CD4-positive, CD25-positive, alpha-beta regulatory T cell (primary cell): Measurements from ENCODE around the gene SH2D2A. TPM values are rescaled to one million over a fixed set of nuclear protein-coding genes. Genes with fewer than 3 reads are reported as not detected.

Experiments
- ATAC-seq, 2 donors: fragments of 150-1000 bp; cut with Tn5 transposase; one replicate each; pipeline ENCODE4 v1.10.0; 2021; ENCODE audit warnings: low read depth in 2 of 2, moderate number of reproducible peaks in 2 of 2, moderate library complexity in 1 of 2
- DNase-seq, 3 donors: peaks; one replicate each; pipeline versions ENCODE4 v3.0.0 to v3.0.0-alpha.2; 2012 to 2022; ENCODE audit warnings: mixed read lengths in 1 of 3
- H3K27ac ChIP-seq: one replicate; pipeline ENCODE4 v1.7.0; 2013; ENCODE audit warnings: mild to moderate bottlenecking, low read length; ENCODE audit not compliant: insufficient read depth, poor library complexity, severe bottlenecking
- H3K27me3 ChIP-seq: one replicate; pipeline ENCODE4 v1.7.0; 2013; ENCODE audit warnings: low read length; ENCODE audit not compliant: control insufficient read depth, insufficient read depth
- H3K36me3 ChIP-seq: one replicate; pipeline ENCODE4 v1.7.0; 2013; ENCODE audit warnings: mild to moderate bottlenecking, low read length, moderate library complexity; ENCODE audit not compliant: control insufficient read depth, insufficient read depth
- H3K4me1 ChIP-seq: 2 replicates; pipeline ENCODE4 v1.7.0; 2013; ENCODE audit warnings: mild to moderate bottlenecking, low read length; ENCODE audit not compliant: insufficient read depth, control insufficient read depth, poor library complexity, severe bottlenecking
- H3K4me3 ChIP-seq: one replicate; pipeline ENCODE4 v1.7.0; 2013; ENCODE audit warnings: low read depth, mild to moderate bottlenecking, low read length, moderate library complexity
- H3K9me3 ChIP-seq, 2 experiments: 1 replicate in 1 of 2; 2 replicates in 1 of 2; pipeline ENCODE4 v1.7.0; 2013; ENCODE audit warnings: low read length in 2 of 2, mild to moderate bottlenecking in 1 of 2, moderate library complexity in 1 of 2; ENCODE audit not compliant: control insufficient read depth in 2 of 2
- H3K27ac Mint-ChIP-seq, 3 donors: one replicate each; pipeline ENCODE4 v1.8.0; 2020 to 2022; ENCODE audit warnings: mild to moderate bottlenecking in 3 of 3, mixed read lengths in 3 of 3, moderate library complexity in 2 of 3
- H3K27me3 Mint-ChIP-seq: one replicate; pipeline ENCODE4 v1.8.0; 2022; ENCODE audit warnings: mild to moderate bottlenecking, mixed read lengths
- H3K36me3 Mint-ChIP-seq: one replicate; pipeline ENCODE4 v1.8.0; 2020; ENCODE audit warnings: mixed read lengths
- H3K4me1 Mint-ChIP-seq, 4 donors: one replicate each; pipeline ENCODE4 v1.8.0; 2020 to 2022; ENCODE audit warnings: mixed read lengths in 4 of 4, mild to moderate bottlenecking in 1 of 4
- H3K4me3 Mint-ChIP-seq, 4 donors: one replicate each; pipeline ENCODE4 v1.8.0; 2020 to 2022; ENCODE audit warnings: mild to moderate bottlenecking in 4 of 4, mixed read lengths in 4 of 4, moderate library complexity in 3 of 4
- H3K9me3 Mint-ChIP-seq, 7 donors: one replicate each; pipeline ENCODE4 v1.8.0; 2020 to 2022; ENCODE audit warnings: mixed read lengths in 7 of 7, mild to moderate bottlenecking in 3 of 7, moderate library complexity in 2 of 7
- polyA plus RNA-seq, 4 donors: library from polyadenylated mRNA; unstranded; fragments of 300-500 nt; fragmentation: Illumina TruSeq; gene quantifications; one replicate each; pipeline ENCODE4 v1.2.3, GENCODE V29; 2021
- total RNA-seq: library from RNA; stranded (reverse); gene quantifications from one replicate; pipeline ENCODE4 v1.2.3, GENCODE V29; 2022

The SH2D2A gene
- total and polyA plus RNA-seq, 5 donors from 2014 or later: 27.3 to 158 (median 31.5) TPM

GRCh38 chr1:156846643-156847042 lies 30.0 kb upstream of the SH2D2A start:
- H3K4me1 Mint-ChIP-seq: peaks cover 4 to 40% (median 8%) of the 10 kb centered on the region in 4 donors
- H3K9me3 ChIP-seq: no peaks in the 10 kb centered on the region
- H3K36me3 Mint-ChIP-seq: no peaks in the 10 kb centered on the region
- no peak for DNase-seq
- no peak overlapping the region for H3K4me3 ChIP-seq
- no peaks in the 10 kb centered on the region for H3K9me3 Mint-ChIP-seq
- peaks cover 35% of the 10 kb centered on the region for H3K27me3 Mint-ChIP-seq
- H3K4me1 ChIP-seq: peaks cover 19% of the 10 kb centered on the region
- no peak overlapping the region for H3K27ac Mint-ChIP-seq
- H3K36me3 ChIP-seq: no peaks in the 10 kb centered on the region
- peaks cover 21% of the 10 kb centered on the region for H3K27me3 ChIP-seq
- H3K27ac ChIP-seq: no peak overlapping the region
- no peak overlapping the region for H3K4me3 Mint-ChIP-seq
- no peak for ATAC-seq

DNA sequence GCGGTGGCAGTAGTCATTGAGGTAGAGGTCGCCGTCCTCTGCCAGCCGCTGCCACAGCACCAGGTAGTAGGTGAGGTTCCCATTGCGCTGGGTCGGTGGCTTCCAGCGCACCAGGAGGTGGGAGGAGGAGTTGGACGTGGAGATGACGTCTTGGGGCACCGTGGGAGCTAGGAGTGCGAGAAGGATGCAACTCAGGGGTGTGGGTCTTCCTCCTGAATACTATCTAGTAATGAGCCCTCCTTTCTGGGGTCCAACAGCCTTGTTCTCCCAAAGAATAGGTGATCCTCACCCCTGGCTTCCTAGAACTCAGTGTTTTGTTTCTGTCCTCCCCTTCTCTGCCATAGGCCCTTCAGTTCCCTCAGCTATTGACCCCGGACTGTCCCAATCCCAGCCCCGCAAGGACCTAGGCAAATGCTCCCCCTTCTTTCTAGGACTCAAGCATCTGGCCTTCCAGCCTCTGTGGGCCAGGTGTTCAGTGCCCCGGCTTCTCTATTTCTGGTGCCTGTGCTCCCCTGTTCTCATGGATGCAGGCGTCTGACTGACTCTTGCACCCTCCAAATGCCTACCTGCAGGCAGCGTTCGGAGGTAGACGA lies 29.4 kb upstream of the SH2D2A start:
- Mint-ChIP-seq H3K27me3 (peaks cover 38% of the 10 kb centered on the region), H3K4me1 (peaks cover 4 to 40% (median 8%) of the 10 kb centered on the region in 4 donors), H3K27ac (no peak overlapping the region), H3K4me3 (peak overlapping the region in 1 of 4 donors; percentile 21), H3K9me3 (no peaks in the 10 kb centered on the region), H3K36me3 (no peaks in the 10 kb centered on the region)
- H3K27me3 ChIP-seq: peaks cover 21% of the 10 kb centered on the region
- H3K36me3 ChIP-seq: no peaks in the 10 kb centered on the region
- peaks cover 19% of the 10 kb centered on the region for H3K4me1 ChIP-seq
- no peak for DNase-seq
- H3K27ac ChIP-seq: no peak overlapping the region
- no peak for ATAC-seq
- no peak overlapping the region for H3K4me3 ChIP-seq
- no peaks in the 10 kb centered on the region for H3K9me3 ChIP-seq

- DNase-seq (peak in 2 of 3 donors; percentile 27 to 42), ATAC-seq (no peak)
- Histone ChIP-seq H3K36me3 (no peaks in the 10 kb centered on the region), H3K4me1 (peaks cover 19% of the 10 kb centered on the region), H3K27me3 (peaks cover 21% of the 10 kb centered on the region), H3K9me3 (no peaks in the 10 kb centered on the region), H3K27ac (no peak overlapping the region), H3K4me3 (no peak overlapping the region)
- H3K9me3 Mint-ChIP-seq: no peaks in the 10 kb centered on the region
- no peaks in the 10 kb centered on the region for H3K36me3 Mint-ChIP-seq
- peaks cover 38% of the 10 kb centered on the region for H3K27me3 Mint-ChIP-seq
- peak overlapping the region in 1 of 3 donors; percentile 67 for H3K27ac Mint-ChIP-seq
- H3K4me1 Mint-ChIP-seq: peaks cover 4 to 40% (median 8%) of the 10 kb centered on the region in 4 donors
- peak overlapping the region in 2 of 4 donors; percentile 46 to 72 for H3K4me3 Mint-ChIP-seq
Observed at GRCh38 chr1:156845055-156845952, 28.7 kb upstream of the SH2D2A start.

DNA sequence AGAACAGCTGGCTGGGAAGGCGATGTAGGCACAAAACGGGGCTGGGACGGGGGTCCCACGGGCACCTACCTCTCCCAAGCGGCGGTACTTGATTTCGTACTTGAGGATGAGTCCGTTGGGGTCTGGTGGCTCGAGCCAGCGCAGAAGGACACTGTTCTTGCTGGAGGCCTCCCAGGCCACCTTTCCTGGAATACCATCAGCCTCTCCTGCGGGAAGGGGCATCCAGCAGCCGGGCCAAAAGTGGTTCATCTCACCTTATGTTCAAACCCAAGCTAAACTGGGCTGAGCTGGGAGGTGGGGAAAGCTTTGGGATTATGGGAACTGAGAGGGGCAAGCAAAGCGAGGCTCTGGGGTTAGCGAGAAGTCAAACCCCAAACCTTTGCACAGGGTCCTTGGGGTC lies 28.0 kb upstream of the SH2D2A start:
- Mint-ChIP-seq H3K4me1 (peaks cover 4 to 40% (median 8%) of the 10 kb centered on the region in 4 donors), H3K4me3 (peak overlapping the region in 1 of 4 donors; percentile 69), H3K27ac (no peak overlapping the region), H3K27me3 (peaks cover 38% of the 10 kb centered on the region), H3K9me3 (no peaks in the 10 kb centered on the region), H3K36me3 (no peaks in the 10 kb centered on the region)
- Histone ChIP-seq H3K36me3 (no peaks in the 10 kb centered on the region), H3K9me3 (no peaks in the 10 kb centered on the region), H3K27ac (no peak overlapping the region), H3K4me1 (peaks cover 19% of the 10 kb centered on the region), H3K4me3 (no peak overlapping the region), H3K27me3 (peaks cover 21% of the 10 kb centered on the region)
- DNase-seq (no peak), ATAC-seq (no peak)

GRCh38 chr1:156844102-156844501 lies 27.5 kb upstream of the SH2D2A start:
- ATAC-seq: no peak
- no peaks in the 10 kb centered on the region for H3K9me3 Mint-ChIP-seq
- no peaks in the 10 kb centered on the region for H3K36me3 Mint-ChIP-seq
- Histone ChIP-seq H3K9me3 (no peaks in the 10 kb centered on the region), H3K27ac (no peak overlapping the region), H3K4me1 (peaks cover 18% of the 10 kb centered on the region), H3K36me3 (no peaks in the 10 kb centered on the region), H3K4me3 (no peak overlapping the region), H3K27me3 (peaks cover 21% of the 10 kb centered on the region)
- H3K4me1 Mint-ChIP-seq: peaks cover 2 to 38% (median 8%) of the 10 kb centered on the region in 4 donors
- peak overlapping the region in 2 of 4 donors; percentile 27 to 35 for H3K4me3 Mint-ChIP-seq
- H3K27ac Mint-ChIP-seq: no peak overlapping the region
- H3K27me3 Mint-ChIP-seq: peaks cover 38% of the 10 kb centered on the region
- DNase-seq: no peak

DNA sequence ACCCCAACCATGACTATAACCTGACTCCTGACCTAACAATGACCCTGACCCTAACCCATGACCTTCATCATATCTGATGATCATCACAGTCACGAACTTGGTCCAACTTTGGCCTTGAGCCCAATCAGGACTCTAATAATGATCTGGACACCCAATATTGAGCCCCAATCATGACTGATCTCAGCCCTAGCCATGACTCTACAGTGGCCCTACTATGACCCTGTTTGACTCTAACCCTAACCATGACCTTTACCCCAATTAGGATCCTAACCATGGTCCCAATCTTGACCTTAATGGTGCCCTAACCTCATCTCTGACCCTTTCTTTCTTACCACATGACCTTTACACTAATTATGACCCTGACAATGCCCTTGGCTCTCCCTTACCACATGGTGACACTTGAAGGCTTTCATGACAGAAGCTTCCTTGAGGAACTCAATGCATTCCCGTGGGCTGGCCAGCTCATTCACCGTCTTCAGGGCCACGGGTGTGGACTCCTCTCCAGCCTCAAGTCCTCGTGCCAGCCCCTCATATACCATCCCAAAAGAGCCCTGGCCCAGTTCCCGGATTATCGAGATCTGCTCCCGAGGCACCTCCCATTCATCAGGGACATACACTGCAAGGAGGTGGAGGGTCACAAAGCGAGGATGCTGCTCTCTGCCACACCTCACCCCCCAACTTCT lies 26.1 kb upstream of the SH2D2A start:
- no peak overlapping the region for H3K4me3 ChIP-seq
- H3K27ac ChIP-seq: no peak overlapping the region
- no peaks in the 10 kb centered on the region for H3K9me3 Mint-ChIP-seq
- peak overlapping the region in 1 of 4 donors; percentile 13 for H3K4me3 Mint-ChIP-seq
- H3K9me3 ChIP-seq: no peaks in the 10 kb centered on the region
- H3K27me3 ChIP-seq: peaks cover 17% of the 10 kb centered on the region
- peaks cover 7% of the 10 kb centered on the region for H3K4me1 ChIP-seq
- DNase-seq (no peak), ATAC-seq (no peak)
- H3K36me3 Mint-ChIP-seq: no peaks in the 10 kb centered on the region
- H3K27me3 Mint-ChIP-seq: peaks cover 38% of the 10 kb centered on the region
- H3K36me3 ChIP-seq: no peaks in the 10 kb centered on the region
- peak overlapping the region in 1 of 3 donors; percentile 5 for H3K27ac Mint-ChIP-seq
- peaks cover 0 to 29% (median 6%) of the 10 kb centered on the region in 4 donors for H3K4me1 Mint-ChIP-seq

DNA sequence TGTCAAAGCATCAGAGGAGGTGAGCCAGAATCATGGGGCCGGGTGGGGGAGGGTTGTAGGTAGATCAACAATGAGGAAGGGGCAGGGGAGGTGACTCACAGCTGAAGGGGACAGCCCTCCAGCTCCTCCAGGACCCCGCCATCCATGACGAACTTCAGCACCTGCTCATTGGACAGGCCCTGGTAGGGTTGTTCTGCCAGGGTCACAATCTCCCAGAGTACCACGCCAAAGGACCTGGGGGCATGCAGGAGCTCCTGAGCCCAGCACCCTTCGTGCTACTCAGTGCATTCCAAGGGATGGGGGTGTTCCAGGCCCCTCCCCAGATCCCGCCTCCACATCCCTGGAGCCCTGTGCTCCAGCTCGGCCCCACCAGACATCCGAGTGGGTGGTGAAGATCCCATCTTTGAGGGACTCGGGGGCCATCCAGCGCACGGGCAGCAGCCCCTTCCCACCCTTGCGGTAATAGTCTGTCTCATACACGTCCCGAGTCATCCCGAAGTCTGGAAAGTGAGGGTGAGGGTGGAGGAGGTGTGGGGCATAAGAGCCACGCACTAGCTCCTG lies 24.7 kb upstream of the SH2D2A start:
- Mint-ChIP-seq H3K27ac (no peak overlapping the region), H3K9me3 (no peaks in the 10 kb centered on the region), H3K36me3 (no peaks in the 10 kb centered on the region), H3K27me3 (peaks cover 29% of the 10 kb centered on the region), H3K4me3 (no peak overlapping the region), H3K4me1 (peaks cover 0 to 35% (median 6%) of the 10 kb centered on the region in 4 donors)
- Histone ChIP-seq H3K27ac (no peak overlapping the region), H3K4me3 (no peak overlapping the region), H3K4me1 (peaks cover 16% of the 10 kb centered on the region), H3K9me3 (no peaks in the 10 kb centered on the region), H3K27me3 (peaks cover 12% of the 10 kb centered on the region), H3K36me3 (no peaks in the 10 kb centered on the region)
- ATAC-seq: no peak
- DNase-seq: no peak
